ENCODE measurements around the gene KSR1. TPM values are rescaled to one million over a fixed set of nuclear protein-coding genes. Genes with fewer than 3 reads are reported as not detected.

The KSR1 gene
- total and polyA plus RNA-seq, 2 of the 8 experiments (the other 6 are each of a cell fraction or from before 2014, with no cell fraction given): 14.1 to 34.7 TPM

DNA sequence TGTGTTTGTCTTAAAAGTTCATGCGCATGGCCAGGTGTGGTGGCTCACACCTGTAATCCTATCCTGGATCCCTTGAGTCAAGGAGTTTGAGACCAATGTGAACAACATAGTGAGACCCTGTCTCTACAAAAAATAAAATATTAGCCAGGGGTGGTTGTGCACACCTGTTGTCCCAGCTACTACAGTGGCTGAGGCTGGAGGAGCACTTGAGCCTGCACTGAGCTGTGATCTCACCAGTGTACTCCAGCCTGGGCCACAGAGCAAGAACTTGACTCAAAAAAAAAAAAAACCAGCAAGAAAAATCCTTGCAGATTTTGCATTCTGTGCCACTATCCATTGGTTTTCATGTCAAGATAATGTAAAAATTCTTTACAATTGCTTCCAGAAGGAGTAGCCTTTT is 8.2 kb downstream of the KSR1 start:
- Histone ChIP-seq H3K36me3 (ENCODE audit: control insufficient read depth in 2 of 4, insufficient read depth in 4 of 4, low read length in 3 of 4) (no peaks in the 10 kb centered on the region), H2BK15ac (ENCODE audit: low read length) (no peak overlapping the region), H3K56ac (replicated peaks; ENCODE audit: insufficient read length, low read depth, low read length) (no peak overlapping the region), H2AK5ac (ENCODE audit: low read depth, low read length) (no peak overlapping the region), H3K9ac (replicated peaks in 1 of 4; ENCODE audit: extremely low read depth in 1 of 4, low read depth in 3 of 4, low read length in 3 of 4) (no peak overlapping the region), H3K4ac (replicated peaks; ENCODE audit: insufficient read length, low read depth, low read length) (no peak overlapping the region), H2BK20ac (ENCODE audit: low read length) (no peak overlapping the region), H3K79me2 (ENCODE audit: control insufficient read depth in 1 of 2, insufficient read depth in 2 of 2, low read length in 2 of 2) (peaks cover 0 to 81% of the 10 kb centered on the region in 2 experiments), H3K9me3 (ENCODE audit: insufficient read depth in 2 of 2, low read depth in 1 of 2, low read length in 1 of 2) (no peaks in the 10 kb centered on the region), H4K5ac (ENCODE audit: insufficient read length, low read depth, low read length) (no peak overlapping the region), H3K79me1 (ENCODE audit: low read depth, low read length) (peaks cover 20% of the 10 kb centered on the region), H3K4me3 (ENCODE audit: extremely low read depth in 1 of 4, insufficient read depth in 2 of 4, low read depth in 3 of 4, low read length in 4 of 4) (no peak overlapping the region), H4K91ac (replicated peaks; ENCODE audit: insufficient read length, low read length) (no peak overlapping the region), H4K20me1 (replicated peaks in 1 of 2; ENCODE audit: control insufficient read depth in 1 of 2, insufficient read depth in 2 of 2, low read length in 2 of 2) (peaks cover 7 to 16% of the 10 kb centered on the region in 2 experiments), H3K23me2 (ENCODE audit: low read depth, low read length) (no peaks in the 10 kb centered on the region), H2BK120ac (replicated peaks; ENCODE audit: low read depth, low read length) (no peak overlapping the region), H3K4me2 (ENCODE audit: insufficient read depth in 1 of 2, low read depth in 2 of 2, low read length in 2 of 2) (no peak overlapping the region), H4K8ac (ENCODE audit: extremely low read depth, insufficient read depth, low read length) (no peak overlapping the region), H3K14ac (ENCODE audit: insufficient read length) (no peak overlapping the region), H2BK12ac (ENCODE audit: low read depth, low read length) (no peak overlapping the region), H3K27ac (ENCODE audit: low read depth, low read length) (no peak overlapping the region), H2BK5ac (ENCODE audit: low read depth, low read length) (no peak overlapping the region), H3K18ac (ENCODE audit: extremely low read depth, low read length) (no peak overlapping the region; the same call in 1 of the 2 replicates), H2AFZ (ENCODE audit: low read length) (no peak overlapping the region), H3K27me3 (replicated peaks in 1 of 4; ENCODE audit: control insufficient read depth in 3 of 4, extremely low read depth in 1 of 4, insufficient read depth in 3 of 4, low read length in 3 of 4) (peaks cover 0 to 2% (median under 1%) of the 10 kb centered on the region in 4 experiments; a peak in 3 of 7 replicates), H3K23ac (ENCODE audit: insufficient read length) (no peak overlapping the region), H3K4me1 (replicated peaks in 1 of 4; ENCODE audit: control insufficient read depth in 3 of 4, insufficient read depth in 4 of 4, low read length in 3 of 4) (peaks cover 14 to 26% (median 16%) of the 10 kb centered on the region in 4 experiments)
- POLR2A ChIA-PET (ENCODE audit: partially characterized antibody): no interaction called here
- FAIRE-seq: no peak
- CTCF ChIA-PET (ENCODE audit: partially characterized antibody): interaction anchor here (1.2 to 17.4 kb wide), 2 partner anchors 17 to 136 kb away, joined by 4 to 209 read pairs; no protein-coding TSS in a partner anchor
- WGBS, 2 experiments (ENCODE audit: extremely low coverage in 1 of 2, insufficient coverage in 1 of 2, insufficient read length in 1 of 2, insufficient replicate concordance in 2 of 2, low coverage in 1 of 2, low lambda C conversion rate in 2 of 2, missing lambda C conversion rate in 1 of 2): 87% methylated on average over 1 of the region's 1 CpG; no CpG with 5 or more reads in 1 of the 2 experiments
- no peak for DNase-seq (ENCODE audit: low read depth in 1 of 2, low spot score in 2 of 2)
- TF ChIP-seq SRF (IDR thresholded peaks at IDR 0.05; ENCODE audit: low read depth, low read length) (no peak), JUND (IDR thresholded peaks at IDR 0.05; ENCODE audit: low read length) (no peak), KDM5A (IDR thresholded peaks at IDR 0.05; ENCODE audit: low read length) (no peak), HDAC2 (IDR thresholded peaks at IDR 0.05; ENCODE audit: borderline replicate concordance in 1 of 2, low read depth in 2 of 2, low read length in 2 of 2) (no peak)

Data from H1 (cell line).